Measurements from ENCODE around the gene SLC46A2. TPM values are rescaled to one million over a fixed set of nuclear protein-coding genes. Genes with fewer than 3 reads are reported as not detected.

The SLC46A2 gene
- total and polyA plus RNA-seq, 2 of the 8 experiments (the other 6 are each of a cell fraction or from before 2014, with no cell fraction given), result 0.03 TPM; not detected in 1

DNA sequence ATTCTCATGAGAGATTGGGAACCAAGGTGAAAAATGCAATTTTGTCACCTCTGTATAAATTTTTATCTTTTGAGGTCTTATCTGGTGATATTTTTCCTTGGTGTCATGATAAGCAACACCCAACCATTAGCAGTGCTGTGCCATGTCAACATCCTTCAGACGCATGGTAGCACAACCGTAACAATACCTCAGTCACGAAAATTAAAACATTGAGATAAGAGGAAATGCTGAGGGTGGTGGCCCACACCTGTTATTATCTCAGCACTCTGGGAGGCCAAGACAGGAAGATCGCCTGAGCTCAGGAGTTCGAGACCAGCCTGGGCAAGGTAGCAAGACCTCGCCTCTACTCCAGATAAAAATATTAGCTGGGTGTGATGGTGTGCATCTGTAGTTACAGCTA is 32.7 kb downstream of the SLC46A2 start:
- CTCF ChIA-PET (ENCODE audit: partially characterized antibody), result interaction anchor here (0.7 to 6.0 kb wide), 7 partner anchors 9 to 45 kb away, joined by 3 to 51 read pairs (median 6); no protein-coding TSS in a partner anchor
- FAIRE-seq, result no peak
- no peak for TF ChIP-seq USF2 (IDR thresholded peaks at IDR 0.05; ENCODE audit: low read length)
- TF ChIP-seq BCL11A (IDR thresholded peaks at IDR 0.05; ENCODE audit: low read depth in 2 of 2, low read length in 2 of 2), result no peak
- TF ChIP-seq HDAC2 (IDR thresholded peaks at IDR 0.05; ENCODE audit: borderline replicate concordance in 1 of 2, low read depth in 2 of 2, low read length in 2 of 2), result no peak
- TF ChIP-seq KDM5A (IDR thresholded peaks at IDR 0.05; ENCODE audit: low read length), result no peak
- no peak for TF ChIP-seq CBX8 (IDR thresholded peaks at IDR 0.05; ENCODE audit: borderline replicate concordance, low read depth, low read length)
- TF ChIP-seq POLR2AphosphoS5 (IDR thresholded peaks at IDR 0.05; ENCODE audit: low read depth, low read length), result no peak
- TF ChIP-seq EGR1 (IDR thresholded peaks at IDR 0.05; ENCODE audit: borderline replicate concordance, low read depth, low read length), result no peak
- TF ChIP-seq YY1 (IDR thresholded peaks at IDR 0.05; ENCODE audit: low read depth, low read length), result no peak
- TF ChIP-seq RNF2 (IDR thresholded peaks at IDR 0.05; ENCODE audit: borderline replicate concordance, low read depth, low read length, missing control alignments, poor library complexity, severe bottlenecking), result no peak
- TF ChIP-seq, protein P1, sequence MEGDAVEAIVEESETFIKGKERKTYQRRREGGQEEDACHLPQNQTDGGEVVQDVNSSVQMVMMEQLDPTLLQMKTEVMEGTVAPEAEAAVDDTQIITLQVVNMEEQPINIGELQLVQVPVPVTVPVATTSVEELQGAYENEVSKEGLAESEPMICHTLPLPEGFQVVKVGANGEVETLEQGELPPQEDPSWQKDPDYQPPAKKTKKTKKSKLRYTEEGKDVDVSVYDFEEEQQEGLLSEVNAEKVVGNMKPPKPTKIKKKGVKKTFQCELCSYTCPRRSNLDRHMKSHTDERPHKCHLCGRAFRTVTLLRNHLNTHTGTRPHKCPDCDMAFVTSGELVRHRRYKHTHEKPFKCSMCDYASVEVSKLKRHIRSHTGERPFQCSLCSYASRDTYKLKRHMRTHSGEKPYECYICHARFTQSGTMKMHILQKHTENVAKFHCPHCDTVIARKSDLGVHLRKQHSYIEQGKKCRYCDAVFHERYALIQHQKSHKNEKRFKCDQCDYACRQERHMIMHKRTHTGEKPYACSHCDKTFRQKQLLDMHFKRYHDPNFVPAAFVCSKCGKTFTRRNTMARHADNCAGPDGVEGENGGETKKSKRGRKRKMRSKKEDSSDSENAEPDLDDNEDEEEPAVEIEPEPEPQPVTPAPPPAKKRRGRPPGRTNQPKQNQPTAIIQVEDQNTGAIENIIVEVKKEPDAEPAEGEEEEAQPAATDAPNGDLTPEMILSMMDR (IDR thresholded peaks at IDR 0.05; ENCODE audit: control extremely low read depth in 1 of 3, insufficient read depth in 1 of 3, low read depth in 1 of 3, low read length in 3 of 3), result no peak

More for the DNA sequence above, 32.7 kb downstream of the SLC46A2 start:
- Histone ChIP-seq H3K79me2 (ENCODE audit: control insufficient read depth in 1 of 2, insufficient read depth in 2 of 2, low read length in 2 of 2) (no peaks in the 10 kb centered on the region), H2BK120ac (replicated peaks; ENCODE audit: low read depth, low read length) (no peak overlapping the region), H3K23me2 (ENCODE audit: low read depth, low read length) (no peaks in the 10 kb centered on the region; the same call in 1 of the 2 replicates), H3K23ac (ENCODE audit: insufficient read length) (no peak overlapping the region), H3K4me3 (ENCODE audit: extremely low read depth in 1 of 4, insufficient read depth in 2 of 4, low read depth in 3 of 4, low read length in 4 of 4) (no peak overlapping the region), H3K4me2 (ENCODE audit: insufficient read depth in 1 of 2, low read depth in 2 of 2, low read length in 2 of 2) (no peak overlapping the region), H3K14ac (ENCODE audit: insufficient read length) (no peak overlapping the region), H3K79me1 (ENCODE audit: low read depth, low read length) (peaks cover 2% of the 10 kb centered on the region; the same call in 1 of the 2 replicates), H3K27ac (ENCODE audit: low read depth, low read length) (no peak overlapping the region), H3K27me3 (replicated peaks in 1 of 4; ENCODE audit: control insufficient read depth in 3 of 4, extremely low read depth in 1 of 4, insufficient read depth in 3 of 4, low read length in 3 of 4) (no peaks in the 10 kb centered on the region), H4K20me1 (replicated peaks in 1 of 2; ENCODE audit: control insufficient read depth in 1 of 2, insufficient read depth in 2 of 2, low read length in 2 of 2) (peaks cover 0 to 5% of the 10 kb centered on the region in 2 experiments), H3K56ac (replicated peaks; ENCODE audit: insufficient read length, low read depth, low read length) (no peak overlapping the region), H3K36me3 (ENCODE audit: control insufficient read depth in 2 of 4, insufficient read depth in 4 of 4, low read length in 3 of 4) (no peaks in the 10 kb centered on the region; a peak in 1 of 8 replicates), H2BK15ac (ENCODE audit: low read length) (no peak overlapping the region), H3K9me3 (ENCODE audit: insufficient read depth in 2 of 2, low read depth in 1 of 2, low read length in 1 of 2) (no peaks in the 10 kb centered on the region), H2BK20ac (ENCODE audit: low read length) (no peak overlapping the region), H2AK5ac (ENCODE audit: low read depth, low read length) (no peak overlapping the region), H2AFZ (ENCODE audit: low read length) (no peak overlapping the region), H3K4me1 (replicated peaks in 1 of 4; ENCODE audit: control insufficient read depth in 3 of 4, insufficient read depth in 4 of 4, low read length in 3 of 4) (no peaks in the 10 kb centered on the region; a peak in 1 of 7 replicates), H3K4ac (replicated peaks; ENCODE audit: insufficient read length, low read depth, low read length) (no peak overlapping the region), H3K9ac (replicated peaks in 1 of 4; ENCODE audit: extremely low read depth in 1 of 4, low read depth in 3 of 4, low read length in 3 of 4) (no peak overlapping the region), H3K18ac (ENCODE audit: extremely low read depth, low read length) (no peak overlapping the region), H2BK5ac (ENCODE audit: low read depth, low read length) (no peak overlapping the region), H2BK12ac (ENCODE audit: low read depth, low read length) (no peak overlapping the region), H4K8ac (ENCODE audit: extremely low read depth, insufficient read depth, low read length) (no peak overlapping the region), H4K91ac (replicated peaks; ENCODE audit: insufficient read length, low read length) (no peak overlapping the region), H4K5ac (ENCODE audit: insufficient read length, low read depth, low read length) (no peak overlapping the region)
- WGBS, 2 experiments (ENCODE audit: extremely low coverage in 1 of 2, insufficient coverage in 1 of 2, insufficient read length in 1 of 2, insufficient replicate concordance in 2 of 2, low coverage in 1 of 2, low lambda C conversion rate in 2 of 2, missing lambda C conversion rate in 1 of 2), result 96% methylated on average over 6 of the region's 6 CpGs; no CpG with 5 or more reads in 1 of the 2 experiments
- POLR2A ChIA-PET (ENCODE audit: partially characterized antibody), result no interaction called here
- no peak for DNase-seq (ENCODE audit: low read depth in 1 of 2, low spot score in 2 of 2)
